Neural crest cell (in vitro differentiated cells): ENCODE results near the gene BTBD7. TPM values are rescaled to one million over a fixed set of nuclear protein-coding genes. Genes with fewer than 3 reads are reported as not detected.

Experiments
- DNase-seq: peaks from one replicate; pipeline ENCODE4 v3.0.0; 2021; ENCODE audit warnings: low read depth, mixed read lengths, low spot score
- H3K27ac Mint-ChIP-seq: one replicate; pipeline ENCODE4 v1.8.0; 2021; ENCODE audit warnings: mild to moderate bottlenecking, mixed read lengths; ENCODE audit not compliant: unreplicated experiment
- H3K27me3 Mint-ChIP-seq: 2 replicates; pipeline ENCODE4 v1.8.0; 2021; ENCODE audit warnings: low read depth, mild to moderate bottlenecking, mixed read lengths
- H3K36me3 Mint-ChIP-seq: 2 replicates; pipeline ENCODE4 v1.8.0; 2021; ENCODE audit warnings: low read depth, mild to moderate bottlenecking, mixed read lengths
- H3K4me1 Mint-ChIP-seq: 2 replicates; pipeline ENCODE4 v1.8.0; 2021; ENCODE audit warnings: mixed read lengths
- H3K4me3 Mint-ChIP-seq: one replicate; pipeline ENCODE4 v1.8.0; 2021; ENCODE audit warnings: mild to moderate bottlenecking, mixed read lengths
- H3K9me3 Mint-ChIP-seq: 2 replicates; pipeline ENCODE4 v1.8.0; 2021; ENCODE audit warnings: mixed read lengths
- total RNA-seq: library from RNA; stranded (reverse); gene quantifications from 2 replicates; pipeline ENCODE4 v1.2.1, GENCODE V29; 2021
- TF ChIP-seq, protein P1 (sequence below): fragments of 200-600 bp; sonication (generic); conservative IDR thresholded peaks from 2 replicates; pipeline ENCODE4 v1.5.0; 2021; ENCODE audit warnings: antibody characterized with exemption, mild to moderate bottlenecking

Gene BTBD7
- total RNA-seq, 1 donor from 2014 or later = 38.0 TPM

DNA sequence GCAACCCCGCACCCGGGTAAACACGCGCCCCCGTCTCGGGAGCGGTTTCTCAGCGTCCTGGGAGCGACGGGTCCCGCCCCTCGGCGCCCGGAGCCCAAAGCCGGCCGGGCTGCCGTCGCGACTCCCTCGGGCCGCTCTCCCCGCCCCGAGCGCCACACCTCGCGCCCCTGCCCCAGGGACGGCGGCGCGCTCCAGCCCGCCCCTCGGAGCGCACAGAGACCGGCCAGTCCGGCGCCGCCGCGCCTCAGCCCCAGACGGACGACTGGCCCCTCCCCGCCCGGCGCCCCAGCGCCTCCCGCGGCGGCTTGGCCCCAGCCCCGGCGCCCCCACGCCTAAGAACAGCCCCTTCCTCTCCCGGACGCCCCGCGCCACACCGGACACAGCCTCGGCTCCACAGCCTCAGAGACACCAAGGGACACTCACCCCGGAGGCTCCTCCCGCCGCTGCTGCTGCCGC is 411 bp downstream of the BTBD7 start:
- Mint-ChIP-seq H3K27me3 (no peaks in the 10 kb centered on the region), H3K9me3 (no peaks in the 10 kb centered on the region), H3K27ac (no peak overlapping the region), H3K36me3 (peaks cover 11% of the 10 kb centered on the region), H3K4me1 (peaks cover 41% of the 10 kb centered on the region), H3K4me3 (peak overlapping the region; percentile 98)
- peak; percentile 53 for DNase-seq
- TF ChIP-seq, protein P1, sequence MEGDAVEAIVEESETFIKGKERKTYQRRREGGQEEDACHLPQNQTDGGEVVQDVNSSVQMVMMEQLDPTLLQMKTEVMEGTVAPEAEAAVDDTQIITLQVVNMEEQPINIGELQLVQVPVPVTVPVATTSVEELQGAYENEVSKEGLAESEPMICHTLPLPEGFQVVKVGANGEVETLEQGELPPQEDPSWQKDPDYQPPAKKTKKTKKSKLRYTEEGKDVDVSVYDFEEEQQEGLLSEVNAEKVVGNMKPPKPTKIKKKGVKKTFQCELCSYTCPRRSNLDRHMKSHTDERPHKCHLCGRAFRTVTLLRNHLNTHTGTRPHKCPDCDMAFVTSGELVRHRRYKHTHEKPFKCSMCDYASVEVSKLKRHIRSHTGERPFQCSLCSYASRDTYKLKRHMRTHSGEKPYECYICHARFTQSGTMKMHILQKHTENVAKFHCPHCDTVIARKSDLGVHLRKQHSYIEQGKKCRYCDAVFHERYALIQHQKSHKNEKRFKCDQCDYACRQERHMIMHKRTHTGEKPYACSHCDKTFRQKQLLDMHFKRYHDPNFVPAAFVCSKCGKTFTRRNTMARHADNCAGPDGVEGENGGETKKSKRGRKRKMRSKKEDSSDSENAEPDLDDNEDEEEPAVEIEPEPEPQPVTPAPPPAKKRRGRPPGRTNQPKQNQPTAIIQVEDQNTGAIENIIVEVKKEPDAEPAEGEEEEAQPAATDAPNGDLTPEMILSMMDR = no peak

DNA sequence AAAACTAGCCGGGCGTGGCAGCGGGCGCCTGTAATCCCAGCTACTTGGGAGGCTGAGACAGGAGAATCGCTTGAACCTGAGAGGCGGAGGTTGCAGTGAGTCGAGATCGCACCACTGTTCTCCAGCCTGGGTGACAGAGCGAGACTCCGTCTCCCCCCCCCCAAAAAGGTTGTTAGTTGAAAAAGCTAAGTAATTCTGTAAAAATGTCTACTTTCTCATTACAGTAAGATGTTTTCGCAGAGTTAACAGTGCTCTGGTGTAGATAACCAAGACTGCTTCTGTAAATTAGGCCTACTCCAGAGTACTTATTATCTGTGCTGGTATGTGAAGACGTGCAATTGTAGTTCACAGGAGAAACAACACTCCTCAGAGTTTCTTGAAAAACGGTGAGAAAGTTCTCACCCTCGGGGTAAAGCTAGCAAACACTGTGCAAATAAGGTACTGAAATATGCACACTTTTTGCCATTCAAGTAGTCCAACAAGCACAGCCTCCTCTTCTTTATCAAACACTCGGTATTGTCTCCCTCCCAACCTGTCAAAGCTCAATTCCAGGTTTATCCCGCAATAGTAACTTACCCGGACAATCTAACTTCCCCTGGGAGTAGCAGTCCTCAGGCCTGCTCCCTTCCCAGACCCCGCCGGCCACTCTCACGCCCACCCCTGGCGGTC is 974 bp downstream of the BTBD7 start:
- Mint-ChIP-seq H3K36me3 (peaks cover 9% of the 10 kb centered on the region), H3K4me1 (peaks cover 41% of the 10 kb centered on the region), H3K9me3 (no peaks in the 10 kb centered on the region), H3K27ac (peak overlapping the region; percentile 92), H3K27me3 (no peaks in the 10 kb centered on the region), H3K4me3 (peak overlapping the region; percentile 94)
- no peak for DNase-seq
- TF ChIP-seq, protein P1 = peak; percentile 44

DNA sequence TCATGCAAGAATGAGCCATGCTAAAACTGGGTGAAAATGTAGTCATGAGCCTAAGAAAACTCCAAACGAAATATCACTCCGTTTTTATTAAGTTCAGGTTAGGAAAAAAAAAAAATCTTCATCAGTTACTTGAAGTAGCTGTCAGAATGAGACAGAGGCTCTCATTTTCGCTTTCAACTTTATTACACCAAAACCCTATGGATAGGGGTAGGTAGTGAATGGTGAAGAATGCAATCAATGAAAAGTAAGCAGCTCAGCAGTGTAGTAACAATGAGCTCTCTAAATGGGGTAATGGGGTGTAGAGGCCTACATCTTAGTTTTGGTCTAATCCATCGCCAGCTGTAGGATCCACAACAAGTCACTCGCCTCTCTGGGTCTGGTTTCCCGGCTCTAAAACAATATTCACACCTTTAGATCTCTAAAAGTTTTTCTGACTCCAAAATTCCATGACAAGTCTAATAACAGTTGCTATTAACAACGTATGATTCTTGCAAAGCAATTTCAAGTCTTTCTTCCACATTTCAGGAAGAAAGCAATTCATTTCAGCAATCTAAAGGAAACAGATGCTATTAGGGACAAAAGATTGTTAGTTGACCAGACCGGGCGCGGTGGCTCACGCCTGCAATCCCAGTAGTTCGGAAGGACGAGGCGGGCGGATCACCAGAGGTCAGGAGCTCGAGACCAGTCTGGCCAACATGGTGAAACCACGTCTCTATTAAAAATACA is 1.7 kb downstream of the BTBD7 start:
- TF ChIP-seq, protein P1 = no peak
- no peak for DNase-seq
- Mint-ChIP-seq H3K9me3 (no peaks in the 10 kb centered on the region), H3K4me1 (peaks cover 41% of the 10 kb centered on the region), H3K4me3 (peak overlapping the region; percentile 94), H3K36me3 (peaks cover 9% of the 10 kb centered on the region), H3K27me3 (no peaks in the 10 kb centered on the region), H3K27ac (no peak overlapping the region)

DNA sequence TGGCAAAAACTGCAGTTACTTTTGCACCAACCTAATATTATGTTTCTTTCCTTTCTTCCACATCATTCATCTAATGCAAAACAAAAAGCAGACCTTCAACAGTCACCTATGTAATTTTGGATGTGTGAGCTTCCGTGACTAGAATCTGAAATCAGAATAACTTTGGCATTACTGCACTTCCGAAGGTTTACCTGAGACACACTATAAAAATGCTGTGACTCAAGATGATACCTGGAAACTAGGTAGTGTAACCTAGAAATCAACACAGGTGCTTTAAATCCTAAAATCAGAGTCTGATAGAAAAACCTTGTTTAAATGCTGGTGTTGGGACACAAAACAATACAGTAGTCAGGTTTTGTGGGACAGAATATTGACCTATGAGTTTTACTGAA is 2.2 kb downstream of the BTBD7 start:
- no peak overlapping the region for H3K27ac Mint-ChIP-seq

DNA sequence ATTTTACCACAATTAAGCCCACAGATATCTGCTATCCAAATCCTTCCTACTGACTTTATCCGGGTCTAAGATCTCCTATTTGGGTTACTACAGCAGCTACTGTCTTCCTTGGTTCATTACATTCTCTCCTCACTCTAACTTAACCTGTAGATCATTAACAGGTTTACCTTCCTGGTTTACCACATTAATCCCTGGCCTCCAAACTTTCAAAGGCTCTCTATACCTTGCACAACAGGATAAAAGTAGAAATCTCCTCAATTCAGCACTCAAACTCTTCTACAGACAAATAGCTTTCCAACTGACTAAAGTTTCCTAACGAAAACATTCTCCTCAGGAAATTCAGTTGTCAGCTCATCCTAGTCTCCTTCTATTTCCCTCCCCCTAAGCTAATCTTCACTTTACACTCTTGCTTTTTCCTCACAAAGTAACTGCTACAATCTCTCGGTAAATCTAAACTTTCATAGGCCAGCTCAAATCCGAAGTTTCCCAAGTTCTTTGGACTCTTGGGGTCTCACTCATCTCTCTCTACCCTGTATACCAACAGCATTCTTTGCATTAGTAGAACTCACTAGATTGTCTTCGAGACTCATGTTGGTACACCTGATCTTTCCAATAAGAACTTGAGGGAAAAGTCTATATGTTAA is 2.7 kb downstream of the BTBD7 start:
- Mint-ChIP-seq H3K27me3 (no peaks in the 10 kb centered on the region), H3K4me3 (peak overlapping the region; percentile 94), H3K36me3 (peaks cover under 1% of the 10 kb centered on the region)

More for the DNA sequence above, 2.2 kb downstream of the BTBD7 start:
- Mint-ChIP-seq H3K4me1 (peaks cover 41% of the 10 kb centered on the region), H3K9me3 (no peaks in the 10 kb centered on the region), H3K27me3 (no peaks in the 10 kb centered on the region), H3K4me3 (peak overlapping the region; percentile 94), H3K36me3 (peaks cover 5% of the 10 kb centered on the region)
- DNase-seq = no peak
- TF ChIP-seq, protein P1 = no peak

More for the DNA sequence above, 2.7 kb downstream of the BTBD7 start:
- H3K4me1 Mint-ChIP-seq = peaks cover 41% of the 10 kb centered on the region
- no peak for DNase-seq
- no peak overlapping the region for H3K27ac Mint-ChIP-seq
- TF ChIP-seq, protein P1 = no peak
- H3K9me3 Mint-ChIP-seq = no peaks in the 10 kb centered on the region
